ENCODE measurements around the gene TUBA1A.
"Not testable (repeated sequence)": the region's sequence is repeated elsewhere in the genome, so short reads cannot be mapped to it uniquely, and the experiment has no call there.

The TUBA1A gene

GRCh38 chr12:49188916-49189367 is at the start of gene TUBA1A:
Gene TUBA1A (minus strand): TSS chr12:49189080. CDS start chr12:49188979, 101 bp downstream.
- peak; percentile 100 for DNase-seq (ENCODE audit: low spot score)

- no peak for DNase-seq (ENCODE audit: low spot score)
Measured at GRCh38 chr12:49236423-49236822, 47.5 kb upstream of the TUBA1A start.

- peak; percentile 90 for DNase-seq (ENCODE audit: low spot score)
Measured at GRCh38 chr12:49233842-49234526, 45.1 kb upstream of the TUBA1A start.

DNA sequence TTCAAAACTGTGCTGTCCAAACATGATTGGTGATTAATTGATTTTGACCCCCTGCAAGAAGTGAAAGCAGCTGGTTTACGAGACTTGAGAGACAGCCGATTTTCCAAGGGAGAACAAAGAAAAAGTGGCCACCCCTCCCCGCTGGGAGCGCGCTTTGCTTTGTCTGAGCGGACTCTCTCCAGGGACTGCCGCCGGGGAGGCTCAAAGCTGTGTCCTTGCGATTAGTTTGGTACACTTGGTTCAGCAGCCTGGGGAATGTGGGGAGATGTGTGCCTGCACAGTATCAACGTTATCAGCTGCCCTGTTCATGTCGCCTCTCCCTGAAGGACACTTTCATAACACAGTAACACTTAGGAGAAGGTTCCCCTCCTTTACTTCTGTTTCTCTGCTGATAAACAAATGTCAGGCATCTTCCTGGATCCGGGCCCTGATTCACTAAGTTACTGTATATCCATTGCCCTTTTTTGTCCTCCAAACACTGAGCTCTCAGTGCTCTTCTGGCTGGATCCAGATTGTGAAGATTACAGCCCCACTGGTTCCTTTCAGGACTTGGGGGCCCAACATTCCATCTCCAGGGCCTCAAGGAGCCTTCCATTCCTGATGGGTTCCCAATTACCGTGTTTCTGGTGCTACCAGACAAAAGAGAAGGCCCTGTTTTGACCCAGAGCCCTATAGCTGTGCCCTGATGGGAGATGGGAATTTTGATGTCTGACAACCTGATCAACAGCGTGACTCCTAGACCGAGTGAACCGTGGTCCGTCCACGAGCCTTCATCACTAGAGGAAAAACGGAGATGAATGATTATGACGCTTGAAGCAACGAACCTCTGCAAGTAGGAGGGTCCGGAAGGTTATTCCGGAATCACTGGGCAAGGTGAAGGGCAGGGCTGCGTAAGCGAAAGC is 44.3 kb upstream of the TUBA1A start:
- peak; percentile 84 for DNase-seq (ENCODE audit: low spot score)

- DNase-seq (ENCODE audit: low spot score): peak; percentile 44
Measured at GRCh38 chr12:49231878-49232655, 43.2 kb upstream of the TUBA1A start.

DNA sequence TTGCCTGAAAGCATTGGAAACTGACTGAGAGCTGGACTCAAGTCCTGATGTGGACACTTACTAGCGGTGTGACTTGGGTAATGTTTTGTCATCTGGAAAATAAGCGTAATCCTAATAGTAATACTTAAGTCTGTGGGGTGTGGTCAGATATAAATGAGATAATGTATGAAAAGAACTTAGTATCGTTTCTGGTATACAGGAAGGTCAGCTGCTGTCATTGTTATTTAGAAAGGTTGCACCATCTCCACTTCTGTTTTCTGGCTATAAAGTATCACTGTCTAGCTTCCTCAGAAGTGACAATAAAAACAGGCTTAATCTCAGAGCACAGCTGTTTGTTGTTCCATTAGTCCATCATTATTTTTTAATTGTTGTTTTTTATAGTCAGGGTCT is 41.9 kb upstream of the TUBA1A start:
- no peak for DNase-seq (ENCODE audit: low spot score)

DNA sequence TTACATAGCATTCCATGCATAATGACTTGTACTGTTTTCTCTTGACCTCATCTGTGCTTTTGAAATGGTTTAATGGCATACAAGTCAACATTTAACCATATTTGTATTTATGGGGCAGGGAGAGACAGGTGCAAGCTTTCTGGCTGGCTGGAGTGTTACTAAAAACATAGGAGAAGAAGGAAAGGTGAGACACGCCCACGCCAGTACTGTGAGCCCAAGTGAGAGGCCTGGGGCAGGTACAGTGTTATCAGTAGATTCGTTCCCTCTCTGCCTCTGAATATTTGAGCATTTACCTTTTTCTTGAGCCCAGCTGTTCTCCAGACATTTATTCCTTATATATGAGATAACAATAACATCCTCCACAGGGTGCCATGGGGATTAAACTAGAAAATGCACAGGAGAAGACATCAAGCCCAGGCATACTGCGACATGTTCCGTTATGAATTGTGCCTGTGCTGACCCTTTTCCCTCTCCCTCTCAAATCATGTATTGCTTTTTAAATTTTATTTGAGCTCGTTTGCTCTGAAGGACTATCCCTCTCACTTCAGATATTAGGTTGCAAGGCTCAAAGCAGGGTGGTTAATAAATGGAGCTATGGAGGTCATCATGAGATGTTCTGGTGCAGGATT is 41.4 kb upstream of the TUBA1A start:
- no peak for DNase-seq (ENCODE audit: low spot score)

DNA sequence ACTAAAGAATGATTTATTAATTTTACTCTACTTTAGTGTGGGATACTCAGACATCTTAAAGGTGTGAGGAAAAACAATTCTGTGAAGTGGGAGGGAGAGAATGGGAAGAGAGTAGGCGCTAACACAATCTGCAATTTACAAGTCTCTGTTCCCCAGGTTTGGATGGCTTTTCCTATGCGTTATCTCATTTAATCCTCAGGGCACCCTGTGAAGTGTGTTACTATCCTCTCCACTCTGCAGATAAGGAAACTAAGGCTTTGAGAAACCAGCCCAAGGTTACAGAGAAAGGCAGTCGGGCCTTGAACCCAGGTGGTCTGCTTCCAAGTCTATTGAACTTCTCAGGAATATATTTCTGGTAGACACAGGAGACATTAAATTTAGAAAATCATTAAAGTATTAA is 39.8 kb upstream of the TUBA1A start:
- DNase-seq (ENCODE audit: low spot score): no peak

- DNase-seq (ENCODE audit: low spot score): no peak
Measured at GRCh38 chr12:49227713-49228112, 38.8 kb upstream of the TUBA1A start.

GRCh38 chr12:49225576-49226166 is 36.8 kb upstream of the TUBA1A start:
- DNase-seq (ENCODE audit: low spot score): no peak

DNA sequence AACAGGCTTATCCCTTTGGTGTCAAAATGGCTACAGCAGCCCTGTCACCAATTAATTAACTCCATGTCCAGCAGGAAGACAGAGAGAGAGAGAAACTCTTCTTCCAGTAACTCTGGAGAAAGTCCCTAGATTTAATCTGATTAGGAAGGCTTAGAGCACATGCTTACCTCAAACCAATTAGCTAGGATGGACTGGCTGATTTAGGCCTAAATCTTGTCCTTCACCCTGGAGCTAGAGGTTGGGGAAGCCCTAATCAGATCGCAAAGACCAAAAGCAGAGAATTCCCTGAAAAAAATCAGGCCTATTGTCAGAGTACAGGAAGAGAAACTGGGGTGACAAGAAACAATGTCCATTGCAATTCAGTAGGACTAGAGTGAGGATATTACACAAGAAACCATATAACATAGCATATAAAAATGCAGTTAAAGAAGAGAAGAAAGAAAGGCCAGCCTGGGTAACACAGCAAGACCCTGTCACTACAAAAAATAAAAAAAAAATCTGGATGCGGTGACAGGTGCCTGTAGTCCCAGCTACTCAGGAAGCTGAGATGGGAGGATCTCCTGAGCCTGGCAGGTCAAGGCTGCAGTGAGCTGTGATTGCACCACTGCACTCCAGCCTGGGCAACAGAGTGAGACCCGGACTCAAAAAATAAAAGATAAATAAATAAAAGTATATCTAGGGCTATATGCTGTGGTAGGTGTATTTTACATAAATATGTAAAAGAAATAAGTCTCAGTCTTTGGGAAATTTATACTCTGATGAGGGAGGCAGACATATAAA is 34.9 kb upstream of the TUBA1A start:
- no peak for DNase-seq (ENCODE audit: low spot score)

DNA sequence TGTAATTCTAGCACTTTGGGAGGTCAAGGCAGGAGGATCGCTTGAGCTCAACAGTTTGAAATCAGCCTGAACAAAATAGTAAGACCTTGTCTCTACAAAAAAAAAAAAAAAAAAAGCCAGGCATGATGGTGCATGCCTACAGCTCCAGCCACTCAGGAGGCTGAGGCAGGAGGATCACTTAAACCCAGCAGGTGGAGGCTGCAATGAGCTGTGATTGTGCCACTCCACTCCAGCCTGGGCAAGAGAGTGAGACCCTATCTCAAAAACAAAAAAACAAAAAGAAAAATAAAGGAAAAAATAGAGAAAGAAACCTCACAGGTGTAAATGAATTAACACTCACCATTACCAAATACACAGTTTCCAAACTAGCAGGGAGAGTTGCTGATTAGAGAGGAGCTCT is 34.2 kb upstream of the TUBA1A start:
- DNase-seq (ENCODE audit: low spot score): no peak

GRCh38 chr12:49220972-49221371 is 32.1 kb upstream of the TUBA1A start:
- no peak for DNase-seq (ENCODE audit: low spot score)

- DNase-seq (ENCODE audit: low spot score): no peak
Measured at GRCh38 chr12:49219417-49220026, 30.6 kb upstream of the TUBA1A start.

GRCh38 chr12:49212572-49212971 is 23.7 kb upstream of the TUBA1A start:
- DNase-seq (ENCODE audit: low spot score): no peak

DNA sequence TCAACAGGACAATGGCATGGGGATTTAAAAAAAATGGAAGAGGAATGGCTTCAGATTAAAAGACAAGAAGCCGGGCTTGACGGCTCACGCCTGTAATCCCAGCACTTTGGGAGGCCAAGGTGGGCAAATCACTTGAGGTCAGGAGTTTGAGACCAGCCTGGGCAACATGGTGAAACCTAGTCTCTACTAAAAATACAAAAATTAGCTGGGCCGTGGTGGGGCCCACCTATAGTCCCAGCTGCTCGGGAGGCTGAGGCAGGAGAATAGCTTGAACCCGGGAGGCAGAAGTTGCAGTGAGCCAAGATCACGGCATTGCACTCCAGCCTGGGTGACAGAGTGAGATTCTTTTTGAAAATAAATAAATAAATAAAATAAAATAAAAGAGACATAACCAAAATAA is 21.8 kb upstream of the TUBA1A start:
- DNase-seq (ENCODE audit: low spot score): not testable (repeated sequence)

- no peak for DNase-seq (ENCODE audit: low spot score)
Measured at GRCh38 chr12:49208676-49209075, 19.8 kb upstream of the TUBA1A start.

GRCh38 chr12:49208146-49208545 is 19.3 kb upstream of the TUBA1A start:
- no peak for DNase-seq (ENCODE audit: low spot score)

GRCh38 chr12:49206389-49206788 is 17.5 kb upstream of the TUBA1A start:
- DNase-seq (ENCODE audit: low spot score): no peak

GRCh38 chr12:49201595-49202295 is 12.9 kb upstream of the TUBA1A start:
- DNase-seq (ENCODE audit: low spot score): no peak

Data from putamen (tissue), 1 donor.